ENCODE results near the gene LENEP.

DNA sequence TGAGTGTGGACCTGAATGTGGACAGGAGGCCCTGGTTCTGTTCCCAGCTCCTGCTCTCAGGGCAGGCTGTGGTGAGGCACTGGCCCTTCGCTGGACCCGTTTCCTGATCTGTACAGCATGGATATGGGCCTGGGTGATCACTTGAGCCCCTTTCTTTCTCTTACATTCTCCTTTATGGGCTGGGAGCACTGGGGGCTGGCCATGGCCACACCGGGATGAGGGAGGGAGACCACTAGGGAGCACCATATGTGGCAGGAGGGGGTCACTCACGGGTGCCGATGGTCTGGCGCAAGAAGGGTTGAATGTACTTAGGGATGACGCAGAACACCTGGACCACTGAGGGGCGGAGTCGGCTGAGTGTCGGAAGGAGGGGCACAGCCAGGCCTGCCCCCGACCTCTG is 37.5 kb downstream of the LENEP start:
- TF ChIP-seq MAZ (IDR thresholded peaks at IDR 0.05; ENCODE audit: borderline replicate concordance, low read depth, low read length) = no peak
- no peak for TF ChIP-seq KDM1A (IDR thresholded peaks at IDR 0.05; ENCODE audit: low read depth)
- no peak for TF ChIP-seq HES2 (IDR thresholded peaks at IDR 0.05)
- no peak for TF ChIP-seq PBX3 (IDR thresholded peaks at IDR 0.05)
- TF ChIP-seq CHD2 (IDR thresholded peaks at IDR 0.05; ENCODE audit: low read length, partially characterized antibody) = no peak
- no peak for TF ChIP-seq CTCF (IDR thresholded peaks at IDR 0.05)
- no peak for TF ChIP-seq ELK1 (IDR thresholded peaks at IDR 0.05; ENCODE audit: low read depth, low read length)
- TF ChIP-seq, protein P1, sequence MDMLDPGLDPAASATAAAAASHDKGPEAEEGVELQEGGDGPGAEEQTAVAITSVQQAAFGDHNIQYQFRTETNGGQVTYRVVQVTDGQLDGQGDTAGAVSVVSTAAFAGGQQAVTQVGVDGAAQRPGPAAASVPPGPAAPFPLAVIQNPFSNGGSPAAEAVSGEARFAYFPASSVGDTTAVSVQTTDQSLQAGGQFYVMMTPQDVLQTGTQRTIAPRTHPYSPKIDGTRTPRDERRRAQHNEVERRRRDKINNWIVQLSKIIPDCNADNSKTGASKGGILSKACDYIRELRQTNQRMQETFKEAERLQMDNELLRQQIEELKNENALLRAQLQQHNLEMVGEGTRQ (IDR thresholded peaks at IDR 0.05) = no peak

Measured in A549 (cell line).